Measurements from ENCODE around the gene LDHD. TPM values are rescaled to one million over a fixed set of nuclear protein-coding genes. Genes with fewer than 3 reads are reported as not detected.

The LDHD gene
- total and polyA plus RNA-seq, 5 donors from 2014 or later, result 0.10 to 0.32 (median 0.15) TPM; not detected in 2

DNA sequence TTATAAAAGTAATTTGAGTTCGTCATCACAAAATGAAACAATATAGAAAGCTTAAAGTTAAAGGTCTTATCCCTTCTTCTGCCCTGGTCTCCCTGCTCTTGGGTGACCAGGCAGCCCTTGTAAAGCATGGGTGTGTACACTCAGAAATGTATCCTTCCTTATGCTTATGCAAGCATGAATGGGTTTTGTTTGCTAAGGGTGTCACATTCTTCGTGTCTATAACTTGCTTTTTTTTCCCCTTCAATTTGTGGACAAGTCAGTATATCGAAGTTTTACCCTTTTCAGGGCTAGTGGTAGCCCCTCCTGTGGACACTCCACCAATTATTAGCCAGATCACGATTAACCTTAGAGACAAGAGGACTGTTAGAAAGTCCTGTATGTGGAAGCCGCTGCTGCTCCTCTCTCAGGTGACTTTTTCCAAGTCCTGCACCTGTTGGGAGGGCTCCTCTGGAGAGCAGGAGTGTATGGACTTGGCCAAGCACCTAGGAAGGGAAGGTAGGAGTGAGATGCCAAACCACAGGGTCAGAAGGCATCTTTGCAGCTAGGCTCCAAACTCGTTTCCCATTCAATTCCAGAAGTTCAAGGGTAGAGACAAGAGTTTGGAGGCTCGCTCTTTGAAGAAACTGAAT, 50.9 kb downstream of the LDHD start:
- Histone ChIP-seq H3K36me3 (ENCODE audit: control insufficient read depth, insufficient read depth, low read length) (no peaks in the 10 kb centered on the region), H3K27me3 (ENCODE audit: control insufficient read depth, insufficient read depth, low read length) (no peaks in the 10 kb centered on the region), H3K27ac (ENCODE audit: insufficient read depth, low read length, poor library complexity, severe bottlenecking) (no peak overlapping the region), H3K9me3 (ENCODE audit: control insufficient read depth in 2 of 2, low read length in 2 of 2) (no peaks in the 10 kb centered on the region), H3K4me1 (ENCODE audit: control insufficient read depth, insufficient read depth, low read length, poor library complexity, severe bottlenecking) (no peaks in the 10 kb centered on the region), H3K4me3 (ENCODE audit: low read depth, low read length) (no peak overlapping the region)
- Mint-ChIP-seq H3K27me3 (peaks cover 4% of the 10 kb centered on the region), H3K4me1 (peaks cover 4 to 49% (median 32%) of the 10 kb centered on the region in 4 donors), H3K9me3 (peaks cover 0 to 1% (median 0%) of the 10 kb centered on the region in 7 donors), H3K36me3 (no peaks in the 10 kb centered on the region), H3K4me3 (no peak overlapping the region), H3K27ac (peak overlapping the region in 1 of 3 donors; percentile 60)
- ATAC-seq (ENCODE audit: low read depth in 2 of 2), result no peak
- no peak for DNase-seq

DNA sequence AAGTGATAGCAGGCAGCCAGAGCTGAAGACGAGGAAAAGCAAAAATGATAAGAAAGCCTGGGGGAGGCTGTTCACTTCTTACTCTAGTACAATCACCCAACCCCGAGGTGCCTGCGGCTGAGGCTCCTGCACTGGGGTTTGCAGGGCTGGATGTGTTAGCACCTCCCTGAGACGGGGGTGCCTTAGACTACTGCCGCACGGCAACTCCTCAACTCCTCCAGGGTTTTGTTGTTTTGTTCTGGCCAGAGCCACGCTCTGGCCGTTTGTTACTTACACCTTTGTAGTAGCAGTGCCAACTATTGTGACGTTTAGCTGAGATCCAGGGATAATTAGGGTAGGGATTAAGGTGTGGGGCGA, 51.5 kb downstream of the LDHD start:
- Histone ChIP-seq H3K36me3 (ENCODE audit: control insufficient read depth, insufficient read depth, low read length) (no peaks in the 10 kb centered on the region), H3K4me3 (ENCODE audit: low read depth, low read length) (no peak overlapping the region), H3K27me3 (ENCODE audit: control insufficient read depth, insufficient read depth, low read length) (no peaks in the 10 kb centered on the region), H3K27ac (ENCODE audit: insufficient read depth, low read length, poor library complexity, severe bottlenecking) (no peak overlapping the region), H3K4me1 (ENCODE audit: control insufficient read depth, insufficient read depth, low read length, poor library complexity, severe bottlenecking) (no peaks in the 10 kb centered on the region), H3K9me3 (ENCODE audit: control insufficient read depth in 2 of 2, low read length in 2 of 2) (no peaks in the 10 kb centered on the region)
- ATAC-seq (ENCODE audit: low read depth in 2 of 2) (no peak), DNase-seq (no peak)
- Mint-ChIP-seq H3K36me3 (no peaks in the 10 kb centered on the region), H3K4me3 (peak overlapping the region in 1 of 4 donors; percentile 53), H3K4me1 (peaks cover 4 to 49% (median 27%) of the 10 kb centered on the region in 4 donors), H3K27me3 (peaks cover 4% of the 10 kb centered on the region), H3K27ac (no peak overlapping the region), H3K9me3 (no peaks in the 10 kb centered on the region)

DNA sequence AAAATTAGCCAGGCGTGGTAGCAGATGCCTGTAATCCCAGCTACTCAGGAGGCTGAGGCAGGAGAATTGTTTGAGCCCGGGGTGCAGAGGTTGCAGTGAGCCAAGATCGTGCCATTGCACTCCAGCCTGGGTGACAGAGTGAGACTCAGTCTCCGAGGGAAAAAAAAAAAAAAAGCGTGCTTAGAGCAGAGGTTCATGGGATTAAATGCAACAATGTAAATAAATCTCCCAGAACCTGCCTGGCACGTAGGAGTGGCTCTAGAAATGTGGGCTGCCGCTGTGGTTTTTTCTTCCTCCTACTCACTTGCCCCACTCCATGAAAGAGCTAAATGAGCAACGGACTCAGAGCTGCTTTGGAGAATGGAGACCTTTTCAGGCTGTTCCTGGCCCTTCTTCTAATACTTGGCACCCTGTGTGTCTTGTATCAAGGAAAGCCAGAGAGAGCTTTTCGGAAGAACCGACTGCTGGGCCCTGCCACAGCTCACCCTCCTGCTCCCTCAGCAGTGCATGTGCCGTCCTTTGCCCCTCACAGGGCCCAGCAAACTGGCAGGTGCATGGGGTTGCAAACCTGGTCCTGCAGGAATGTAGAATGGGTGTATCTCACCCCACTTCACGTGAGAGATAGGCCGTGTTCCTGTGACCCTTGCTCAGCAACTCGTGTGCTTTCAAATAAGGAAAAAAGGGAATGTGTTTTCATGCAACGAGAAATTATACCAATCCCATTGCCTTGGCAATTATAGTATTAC, 52.0 kb downstream of the LDHD start:
- no peak for ATAC-seq (ENCODE audit: low read depth in 2 of 2)
- no peak for DNase-seq
- H3K27ac ChIP-seq (ENCODE audit: insufficient read depth, low read length, poor library complexity, severe bottlenecking), result no peak overlapping the region
- no peaks in the 10 kb centered on the region for H3K36me3 ChIP-seq (ENCODE audit: control insufficient read depth, insufficient read depth, low read length)
- Mint-ChIP-seq H3K36me3 (peaks cover 2% of the 10 kb centered on the region), H3K4me3 (peak overlapping the region in 2 of 4 donors; percentile 15 to 53), H3K27me3 (peaks cover 4% of the 10 kb centered on the region), H3K4me1 (peaks cover 2 to 47% (median 23%) of the 10 kb centered on the region in 4 donors), H3K27ac (peak overlapping the region in 1 of 3 donors; percentile 52), H3K9me3 (no peaks in the 10 kb centered on the region)
- no peaks in the 10 kb centered on the region for H3K9me3 ChIP-seq (ENCODE audit: control insufficient read depth in 2 of 2, low read length in 2 of 2)
- no peak overlapping the region for H3K4me3 ChIP-seq (ENCODE audit: low read depth, low read length)
- H3K27me3 ChIP-seq (ENCODE audit: control insufficient read depth, insufficient read depth, low read length), result no peaks in the 10 kb centered on the region
- H3K4me1 ChIP-seq (ENCODE audit: control insufficient read depth, insufficient read depth, low read length, poor library complexity, severe bottlenecking), result no peaks in the 10 kb centered on the region

DNA sequence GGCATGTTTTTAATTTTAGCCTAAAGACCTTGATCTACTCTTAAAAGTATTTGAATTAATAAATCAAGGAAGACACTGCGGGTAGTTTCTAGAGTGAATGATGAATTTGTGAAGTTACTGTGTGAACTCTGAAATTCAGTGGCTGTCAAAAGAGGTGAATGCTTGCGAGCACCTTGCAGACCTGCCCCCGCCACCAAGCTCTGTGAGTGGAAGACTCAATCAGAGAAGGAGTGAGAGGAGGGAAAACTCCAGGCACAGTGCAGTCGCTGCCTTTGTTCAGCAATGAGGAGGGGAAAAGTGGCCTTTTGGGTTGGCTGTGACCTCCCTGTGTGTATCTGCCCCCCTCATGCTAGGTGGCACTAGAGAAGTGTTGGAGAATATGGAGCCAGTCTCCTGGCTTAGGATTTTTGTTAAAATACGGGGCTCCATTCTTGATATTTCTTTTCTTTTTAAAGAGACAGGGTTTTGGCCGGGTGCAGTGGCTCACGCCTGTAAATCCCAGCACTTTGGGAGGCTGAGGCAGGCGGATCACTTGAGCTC, 53.0 kb downstream of the LDHD start:
- Mint-ChIP-seq H3K36me3 (peaks cover 3% of the 10 kb centered on the region), H3K27ac (peak overlapping the region in 2 of 3 donors; percentile 10 to 46), H3K4me3 (no peak overlapping the region), H3K4me1 (peaks cover 2 to 37% (median 21%) of the 10 kb centered on the region in 4 donors), H3K27me3 (peaks cover 4% of the 10 kb centered on the region), H3K9me3 (no peaks in the 10 kb centered on the region)
- Histone ChIP-seq H3K27ac (ENCODE audit: insufficient read depth, low read length, poor library complexity, severe bottlenecking) (no peak overlapping the region), H3K4me3 (ENCODE audit: low read depth, low read length) (no peak overlapping the region), H3K27me3 (ENCODE audit: control insufficient read depth, insufficient read depth, low read length) (no peaks in the 10 kb centered on the region), H3K4me1 (ENCODE audit: control insufficient read depth, insufficient read depth, low read length, poor library complexity, severe bottlenecking) (no peaks in the 10 kb centered on the region), H3K9me3 (ENCODE audit: control insufficient read depth in 2 of 2, low read length in 2 of 2) (no peaks in the 10 kb centered on the region), H3K36me3 (ENCODE audit: control insufficient read depth, insufficient read depth, low read length) (no peaks in the 10 kb centered on the region)
- no peak for DNase-seq
- no peak for ATAC-seq (ENCODE audit: low read depth in 2 of 2)

DNA sequence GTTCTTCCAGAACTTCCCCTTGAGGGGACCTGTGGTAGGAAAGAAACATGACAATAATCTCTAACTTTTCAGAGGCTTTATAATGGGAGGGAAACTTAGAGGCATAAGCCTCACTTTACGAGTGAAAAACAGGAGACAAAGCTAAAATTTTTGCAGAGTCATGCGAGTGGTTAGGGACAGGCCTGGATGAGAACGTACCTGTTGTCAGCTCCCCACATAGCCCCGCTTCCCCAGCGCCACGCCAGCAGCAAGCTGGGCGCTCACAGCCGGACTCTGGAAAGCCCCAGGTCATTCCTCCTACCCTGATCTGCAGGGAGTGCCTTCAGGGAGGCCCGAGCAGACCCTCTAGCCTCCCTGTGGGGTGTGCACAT, 53.6 kb downstream of the LDHD start:
- no peaks in the 10 kb centered on the region for H3K9me3 Mint-ChIP-seq
- H3K4me3 Mint-ChIP-seq, result no peak overlapping the region
- peaks cover 3% of the 10 kb centered on the region for H3K36me3 Mint-ChIP-seq
- Histone ChIP-seq H3K36me3 (ENCODE audit: control insufficient read depth, insufficient read depth, low read length) (no peaks in the 10 kb centered on the region), H3K4me1 (ENCODE audit: control insufficient read depth, insufficient read depth, low read length, poor library complexity, severe bottlenecking) (no peaks in the 10 kb centered on the region), H3K9me3 (ENCODE audit: control insufficient read depth in 2 of 2, low read length in 2 of 2) (no peaks in the 10 kb centered on the region), H3K27me3 (ENCODE audit: control insufficient read depth, insufficient read depth, low read length) (no peaks in the 10 kb centered on the region), H3K27ac (ENCODE audit: insufficient read depth, low read length, poor library complexity, severe bottlenecking) (no peak overlapping the region), H3K4me3 (ENCODE audit: low read depth, low read length) (no peak overlapping the region)
- H3K27me3 Mint-ChIP-seq, result peaks cover 4% of the 10 kb centered on the region
- peaks cover 4 to 33% (median 20%) of the 10 kb centered on the region in 4 donors for H3K4me1 Mint-ChIP-seq
- no peak for ATAC-seq (ENCODE audit: low read depth in 2 of 2)
- no peak for DNase-seq
- H3K27ac Mint-ChIP-seq, result peak overlapping the region in 1 of 3 donors; percentile 64

DNA sequence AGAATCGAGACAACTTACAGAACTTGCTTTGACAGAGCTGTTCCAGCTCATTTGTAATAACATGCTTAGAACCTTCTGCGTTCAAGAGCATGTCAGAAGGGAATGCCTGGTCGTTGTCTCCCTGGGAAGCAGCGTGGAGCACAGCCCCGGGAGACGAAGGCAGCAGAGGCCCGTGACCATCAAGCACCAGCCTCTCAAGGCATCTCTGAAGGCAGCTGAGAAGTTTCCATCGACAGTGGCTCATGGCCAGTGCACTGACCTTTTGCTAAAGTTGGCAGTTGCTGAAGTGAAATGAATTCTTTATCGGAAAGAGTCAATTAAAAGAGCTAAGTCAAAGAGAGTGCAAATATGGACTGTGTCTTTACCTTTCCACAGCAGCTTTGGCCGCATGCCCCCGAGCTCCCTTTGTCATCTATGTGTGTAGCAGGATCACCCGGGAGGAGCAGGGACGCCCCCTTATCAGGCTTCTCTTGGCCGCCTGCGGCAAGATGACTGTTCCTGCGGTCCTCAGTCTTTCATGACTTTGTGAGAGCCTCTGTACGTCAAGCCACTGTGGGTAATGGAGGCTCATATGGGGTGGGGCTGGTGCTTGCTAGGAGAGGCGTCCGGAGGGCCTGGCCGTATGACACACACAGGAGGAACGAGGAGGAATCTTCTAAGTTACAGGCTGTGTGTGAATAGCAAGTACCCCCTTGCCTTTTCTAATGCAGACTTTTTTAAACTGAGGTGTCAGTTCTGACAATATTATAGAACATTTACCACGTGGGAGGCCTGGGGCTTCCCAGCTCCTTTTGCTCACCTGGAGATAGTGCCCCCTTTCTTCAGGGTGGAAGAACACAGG, 54.2 kb downstream of the LDHD start:
- H3K36me3 ChIP-seq (ENCODE audit: control insufficient read depth, insufficient read depth, low read length), result no peaks in the 10 kb centered on the region
- Mint-ChIP-seq H3K9me3 (no peaks in the 10 kb centered on the region), H3K27ac (peak overlapping the region in 1 of 3 donors; percentile 64), H3K4me1 (peaks cover 4 to 31% (median 19%) of the 10 kb centered on the region in 4 donors), H3K36me3 (peaks cover 3% of the 10 kb centered on the region), H3K4me3 (no peak overlapping the region), H3K27me3 (peaks cover 4% of the 10 kb centered on the region)
- DNase-seq (no peak), ATAC-seq (ENCODE audit: low read depth in 2 of 2) (no peak)
- H3K4me1 ChIP-seq (ENCODE audit: control insufficient read depth, insufficient read depth, low read length, poor library complexity, severe bottlenecking), result no peaks in the 10 kb centered on the region
- no peak overlapping the region for H3K4me3 ChIP-seq (ENCODE audit: low read depth, low read length)
- no peak overlapping the region for H3K27ac ChIP-seq (ENCODE audit: insufficient read depth, low read length, poor library complexity, severe bottlenecking)
- H3K27me3 ChIP-seq (ENCODE audit: control insufficient read depth, insufficient read depth, low read length), result no peaks in the 10 kb centered on the region
- H3K9me3 ChIP-seq (ENCODE audit: control insufficient read depth in 2 of 2, low read length in 2 of 2), result no peaks in the 10 kb centered on the region
